ENCODE results near the gene NCK1.
"Not testable (repeated sequence)": the region's sequence is repeated elsewhere in the genome, so short reads cannot be mapped to it uniquely, and the experiment has no call there.

DNA sequence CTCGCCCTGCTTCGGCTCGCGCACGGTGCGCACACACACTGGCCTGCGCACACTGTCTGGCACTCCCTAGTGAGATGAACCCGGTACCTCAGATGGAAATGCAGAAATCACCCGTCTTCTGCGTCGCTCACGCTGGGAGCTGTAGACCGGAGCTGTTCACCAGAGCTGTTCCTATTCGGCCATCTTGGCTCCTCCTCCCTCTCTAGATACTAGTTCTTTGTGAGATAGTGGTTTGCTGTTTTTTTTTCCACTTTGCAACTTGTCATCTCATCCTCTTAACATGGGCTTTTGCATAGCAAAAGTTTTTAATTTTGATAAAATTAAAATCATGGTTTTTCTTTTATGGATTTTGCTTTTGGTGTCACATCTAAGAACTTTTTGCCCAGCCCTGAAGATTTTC, 107.5 kb downstream of the NCK1 start:
- TF ChIP-seq, protein P1, sequence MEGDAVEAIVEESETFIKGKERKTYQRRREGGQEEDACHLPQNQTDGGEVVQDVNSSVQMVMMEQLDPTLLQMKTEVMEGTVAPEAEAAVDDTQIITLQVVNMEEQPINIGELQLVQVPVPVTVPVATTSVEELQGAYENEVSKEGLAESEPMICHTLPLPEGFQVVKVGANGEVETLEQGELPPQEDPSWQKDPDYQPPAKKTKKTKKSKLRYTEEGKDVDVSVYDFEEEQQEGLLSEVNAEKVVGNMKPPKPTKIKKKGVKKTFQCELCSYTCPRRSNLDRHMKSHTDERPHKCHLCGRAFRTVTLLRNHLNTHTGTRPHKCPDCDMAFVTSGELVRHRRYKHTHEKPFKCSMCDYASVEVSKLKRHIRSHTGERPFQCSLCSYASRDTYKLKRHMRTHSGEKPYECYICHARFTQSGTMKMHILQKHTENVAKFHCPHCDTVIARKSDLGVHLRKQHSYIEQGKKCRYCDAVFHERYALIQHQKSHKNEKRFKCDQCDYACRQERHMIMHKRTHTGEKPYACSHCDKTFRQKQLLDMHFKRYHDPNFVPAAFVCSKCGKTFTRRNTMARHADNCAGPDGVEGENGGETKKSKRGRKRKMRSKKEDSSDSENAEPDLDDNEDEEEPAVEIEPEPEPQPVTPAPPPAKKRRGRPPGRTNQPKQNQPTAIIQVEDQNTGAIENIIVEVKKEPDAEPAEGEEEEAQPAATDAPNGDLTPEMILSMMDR (IDR thresholded peaks at IDR 0.05; ENCODE audit: low read length) = not testable (repeated sequence)
- TF ChIP-seq EZH2 (IDR thresholded peaks at IDR 0.05; ENCODE audit: borderline replicate concordance, low read length) = not testable (repeated sequence)
